Measurements from ENCODE around the gene ACACA.

GRCh38 chr17:37138571-37139120 is 268.0 kb downstream of the ACACA start:
- TF ChIP-seq BHLHE40 (IDR thresholded peaks at IDR 0.05; ENCODE audit: borderline replicate concordance), result no peak
- no peak for TF ChIP-seq FOXK2 (IDR thresholded peaks at IDR 0.05)
- no peak for TF ChIP-seq FOXM1 (IDR thresholded peaks at IDR 0.05; ENCODE audit: borderline replicate concordance)
- TF ChIP-seq SP1 (IDR thresholded peaks at IDR 0.05), result no peak
- no peak for TF ChIP-seq TARDBP (IDR thresholded peaks at IDR 0.05)
- no peak for TF ChIP-seq SUZ12 (IDR thresholded peaks at IDR 0.05)
- no peak for TF ChIP-seq NFRKB (IDR thresholded peaks at IDR 0.05)
- TF ChIP-seq L3MBTL2 (conservative IDR thresholded peaks at IDR 0.05), result no peak
- TF ChIP-seq ELF4 (IDR thresholded peaks at IDR 0.05), result no peak
- no peak for TF ChIP-seq HDGF (IDR thresholded peaks at IDR 0.05; ENCODE audit: borderline replicate concordance)

All from HEK293T (cell line).